ENCODE data around the gene SMIM32. TPM values are rescaled to one million over a fixed set of nuclear protein-coding genes. Genes with fewer than 3 reads are reported as not detected.

The SMIM32 gene
- total RNA-seq, 4 donors from 2014 or later, result not detected

GRCh38 chr5:136185974-136186665 is 6.8 kb downstream of the SMIM32 start:
- TF ChIP-seq EP300 (IDR thresholded peaks at IDR 0.05) (no peak), POLR2AphosphoS5 (IDR thresholded peaks at IDR 0.05) (no peak), POLR2A (IDR thresholded peaks at IDR 0.05) (no peak)
- TF ChIP-seq, protein P1, sequence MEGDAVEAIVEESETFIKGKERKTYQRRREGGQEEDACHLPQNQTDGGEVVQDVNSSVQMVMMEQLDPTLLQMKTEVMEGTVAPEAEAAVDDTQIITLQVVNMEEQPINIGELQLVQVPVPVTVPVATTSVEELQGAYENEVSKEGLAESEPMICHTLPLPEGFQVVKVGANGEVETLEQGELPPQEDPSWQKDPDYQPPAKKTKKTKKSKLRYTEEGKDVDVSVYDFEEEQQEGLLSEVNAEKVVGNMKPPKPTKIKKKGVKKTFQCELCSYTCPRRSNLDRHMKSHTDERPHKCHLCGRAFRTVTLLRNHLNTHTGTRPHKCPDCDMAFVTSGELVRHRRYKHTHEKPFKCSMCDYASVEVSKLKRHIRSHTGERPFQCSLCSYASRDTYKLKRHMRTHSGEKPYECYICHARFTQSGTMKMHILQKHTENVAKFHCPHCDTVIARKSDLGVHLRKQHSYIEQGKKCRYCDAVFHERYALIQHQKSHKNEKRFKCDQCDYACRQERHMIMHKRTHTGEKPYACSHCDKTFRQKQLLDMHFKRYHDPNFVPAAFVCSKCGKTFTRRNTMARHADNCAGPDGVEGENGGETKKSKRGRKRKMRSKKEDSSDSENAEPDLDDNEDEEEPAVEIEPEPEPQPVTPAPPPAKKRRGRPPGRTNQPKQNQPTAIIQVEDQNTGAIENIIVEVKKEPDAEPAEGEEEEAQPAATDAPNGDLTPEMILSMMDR (IDR thresholded peaks at IDR 0.05), result no peak
- 86 to 87% methylated on average over 5 of the region's 5 CpGs for WGBS, 2 donors (ENCODE audit: low coverage in 1 of 2)
- H3K4me3 ChIP-seq, result no peak overlapping the region
- H3K9me3 ChIP-seq, result no peaks in the 10 kb centered on the region
- no peak overlapping the region for H3K27ac ChIP-seq
- peaks cover 8% of the 10 kb centered on the region for H3K27me3 ChIP-seq
- no peak for ATAC-seq
- peaks cover 0 to under 1% (median 0%) of the 10 kb centered on the region in 3 donors for H3K4me1 ChIP-seq
- peaks cover 0 to 53% of the 10 kb centered on the region in 2 donors for H3K36me3 ChIP-seq

GRCh38 chr5:136182618-136183017 is 10.3 kb downstream of the SMIM32 start:
- no peaks in the 10 kb centered on the region for H3K4me1 ChIP-seq
- no peaks in the 10 kb centered on the region for H3K9me3 ChIP-seq
- H3K27ac ChIP-seq, result no peak overlapping the region
- H3K4me3 ChIP-seq, result no peak overlapping the region
- ATAC-seq, result no peak
- whole genome bisulfite sequencing, 2 donors (ENCODE audit: low coverage in 1 of 2), result 67 to 75% methylated on average over 1 of the region's 1 CpG
- peaks cover 0 to 64% of the 10 kb centered on the region in 2 donors for H3K36me3 ChIP-seq
- no peaks in the 10 kb centered on the region for H3K27me3 ChIP-seq
- TF ChIP-seq POLR2A (IDR thresholded peaks at IDR 0.05) (no peak), POLR2AphosphoS5 (IDR thresholded peaks at IDR 0.05) (no peak), EP300 (IDR thresholded peaks at IDR 0.05) (no peak)
- TF ChIP-seq, protein P1 (IDR thresholded peaks at IDR 0.05), result no peak

GRCh38 chr5:136174021-136174659 is 18.8 kb downstream of the SMIM32 start:
- ATAC-seq, result no peak
- no peak for TF ChIP-seq EP300 (IDR thresholded peaks at IDR 0.05)
- TF ChIP-seq, protein P1 (IDR thresholded peaks at IDR 0.05), result peak; percentile 9 to 62 (median 52)
- TF ChIP-seq POLR2A (IDR thresholded peaks at IDR 0.05), result no peak
- no peak for TF ChIP-seq POLR2AphosphoS5 (IDR thresholded peaks at IDR 0.05)

GRCh38 chr5:136169218-136169617 is 23.7 kb downstream of the SMIM32 start:
- WGBS, 2 donors (ENCODE audit: low coverage in 1 of 2), result 94 to 100% methylated on average over 3 of the region's 3 CpGs
- no peak for ATAC-seq
- H3K4me1 ChIP-seq, result peaks cover 0 to 5% (median 0%) of the 10 kb centered on the region in 3 donors

More at GRCh38 chr5:136174021-136174659, 18.8 kb downstream of the SMIM32 start:
- H3K4me1 ChIP-seq, result peaks cover 0 to 7% (median 0%) of the 10 kb centered on the region in 3 donors
- H3K36me3 ChIP-seq, result peaks cover 6 to 59% of the 10 kb centered on the region in 2 donors
- H3K9me3 ChIP-seq, result no peaks in the 10 kb centered on the region
- 72 to 82% methylated on average over 2 of the region's 2 CpGs for WGBS, 2 donors (ENCODE audit: low coverage in 1 of 2)
- H3K27me3 ChIP-seq, result no peaks in the 10 kb centered on the region
- H3K27ac ChIP-seq, result no peak overlapping the region
- H3K4me3 ChIP-seq, result no peak overlapping the region

More at GRCh38 chr5:136169218-136169617, 23.7 kb downstream of the SMIM32 start:
- Histone ChIP-seq H3K36me3 (peaks cover 0 to 42% of the 10 kb centered on the region in 2 donors), H3K9me3 (no peaks in the 10 kb centered on the region), H3K27ac (no peak overlapping the region), H3K4me3 (no peak overlapping the region), H3K27me3 (no peaks in the 10 kb centered on the region)
- TF ChIP-seq POLR2AphosphoS5 (IDR thresholded peaks at IDR 0.05) (no peak), POLR2A (IDR thresholded peaks at IDR 0.05) (no peak)
- TF ChIP-seq, protein P1 (IDR thresholded peaks at IDR 0.05), result no peak
